Osteocyte (in vitro differentiated cells): Measurements from ENCODE around the gene FOXO1. TPM values are rescaled to one million over a fixed set of nuclear protein-coding genes. Genes with fewer than 3 reads are reported as not detected.
A peak's percentile ranks its signal among the peaks of the same experiment; 100 is the strongest.

Source experiments
- DNase-seq: peaks from one replicate; pipeline ENCODE4 v3.0.0; 2021; ENCODE audit warnings: mixed read lengths; ENCODE audit not compliant: unreplicated experiment; ENCODE audit errors: extremely low spot score
- H3K27ac Mint-ChIP-seq: one replicate; pipeline ENCODE4 v1.8.0; 2021; ENCODE audit warnings: mild to moderate bottlenecking, mixed read lengths; ENCODE audit not compliant: unreplicated experiment
- H3K27me3 Mint-ChIP-seq: one replicate; pipeline ENCODE4 v1.8.0; 2021; ENCODE audit warnings: mixed read lengths; ENCODE audit not compliant: unreplicated experiment
- H3K36me3 Mint-ChIP-seq: one replicate; pipeline ENCODE4 v1.8.0; 2021; ENCODE audit warnings: mixed read lengths; ENCODE audit not compliant: unreplicated experiment
- H3K4me1 Mint-ChIP-seq: one replicate; pipeline ENCODE4 v1.8.0; 2021; ENCODE audit warnings: mixed read lengths; ENCODE audit not compliant: unreplicated experiment
- H3K4me3 Mint-ChIP-seq: one replicate; pipeline ENCODE4 v1.8.0; 2021; ENCODE audit warnings: mild to moderate bottlenecking, moderate library complexity, mixed read lengths; ENCODE audit not compliant: unreplicated experiment
- H3K9me3 Mint-ChIP-seq: one replicate; pipeline ENCODE4 v1.8.0; 2021; ENCODE audit warnings: mixed read lengths; ENCODE audit not compliant: unreplicated experiment
- total RNA-seq: library from RNA; stranded (reverse); gene quantifications from 2 replicates; pipeline ENCODE4 v1.2.1, GENCODE V29; 2021
- TF ChIP-seq, protein P1 (sequence below): fragments of 200-600 bp; sonication (generic); IDR thresholded peaks from 2 replicates; pipeline ENCODE4 v1.5.0; 2021; ENCODE audit warnings: antibody characterized with exemption, mild to moderate bottlenecking, moderate library complexity

FOXO1 gene
- total RNA-seq, 1 donor from 2014 or later: 10.0 TPM

DNA sequence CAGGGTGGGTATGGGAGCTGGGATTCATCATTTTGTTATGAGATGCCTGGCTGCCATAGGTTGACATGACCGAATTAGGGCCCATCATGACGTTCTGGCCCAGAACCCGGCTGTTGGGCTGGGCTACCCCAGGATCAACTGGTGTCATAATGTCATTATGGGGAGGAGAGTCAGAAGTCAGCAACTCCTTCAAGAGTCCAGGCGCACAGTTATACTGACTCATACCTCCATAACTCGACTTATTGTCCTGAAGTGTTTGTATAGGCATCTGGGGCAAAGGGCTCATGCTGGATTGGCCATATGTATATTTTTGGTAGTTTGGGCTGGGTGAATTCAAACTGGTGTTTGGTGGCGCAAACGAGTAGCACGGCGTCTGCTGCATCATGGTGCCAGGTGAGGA, 106.5 kb downstream of the FOXO1 start:
- Mint-ChIP-seq H3K36me3 (peaks cover 5% of the 10 kb centered on the region), H3K27ac (no peak overlapping the region), H3K9me3 (no peaks in the 10 kb centered on the region), H3K4me1 (peaks cover 30% of the 10 kb centered on the region), H3K27me3 (no peaks in the 10 kb centered on the region), H3K4me3 (no peak overlapping the region)
- TF ChIP-seq, protein P1, sequence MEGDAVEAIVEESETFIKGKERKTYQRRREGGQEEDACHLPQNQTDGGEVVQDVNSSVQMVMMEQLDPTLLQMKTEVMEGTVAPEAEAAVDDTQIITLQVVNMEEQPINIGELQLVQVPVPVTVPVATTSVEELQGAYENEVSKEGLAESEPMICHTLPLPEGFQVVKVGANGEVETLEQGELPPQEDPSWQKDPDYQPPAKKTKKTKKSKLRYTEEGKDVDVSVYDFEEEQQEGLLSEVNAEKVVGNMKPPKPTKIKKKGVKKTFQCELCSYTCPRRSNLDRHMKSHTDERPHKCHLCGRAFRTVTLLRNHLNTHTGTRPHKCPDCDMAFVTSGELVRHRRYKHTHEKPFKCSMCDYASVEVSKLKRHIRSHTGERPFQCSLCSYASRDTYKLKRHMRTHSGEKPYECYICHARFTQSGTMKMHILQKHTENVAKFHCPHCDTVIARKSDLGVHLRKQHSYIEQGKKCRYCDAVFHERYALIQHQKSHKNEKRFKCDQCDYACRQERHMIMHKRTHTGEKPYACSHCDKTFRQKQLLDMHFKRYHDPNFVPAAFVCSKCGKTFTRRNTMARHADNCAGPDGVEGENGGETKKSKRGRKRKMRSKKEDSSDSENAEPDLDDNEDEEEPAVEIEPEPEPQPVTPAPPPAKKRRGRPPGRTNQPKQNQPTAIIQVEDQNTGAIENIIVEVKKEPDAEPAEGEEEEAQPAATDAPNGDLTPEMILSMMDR: no peak
- DNase-seq: no peak

DNA sequence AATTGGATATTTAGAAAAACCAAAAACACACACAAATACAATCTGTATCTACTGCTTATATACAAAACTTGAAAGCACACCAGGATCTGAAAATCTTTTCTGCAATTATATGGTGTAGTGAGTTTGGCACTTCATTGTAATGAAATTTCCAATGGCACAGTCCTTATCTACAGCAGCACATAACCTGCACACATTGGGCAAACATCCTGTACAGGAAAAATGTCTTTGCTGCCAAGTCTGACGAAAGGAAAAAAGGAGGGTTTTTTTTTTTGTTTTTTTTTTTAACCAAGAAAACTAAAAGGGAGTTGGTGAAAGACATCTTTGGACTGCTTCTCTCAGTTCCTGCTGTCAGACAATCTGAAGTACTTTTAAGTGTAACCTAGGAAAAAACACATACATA, 107.8 kb downstream of the FOXO1 start:
- DNase-seq: no peak
- peaks cover 5% of the 10 kb centered on the region for H3K36me3 Mint-ChIP-seq
- TF ChIP-seq, protein P1: no peak
- no peak overlapping the region for H3K4me3 Mint-ChIP-seq
- H3K27ac Mint-ChIP-seq: no peak overlapping the region
- H3K9me3 Mint-ChIP-seq: no peaks in the 10 kb centered on the region
- peaks cover 29% of the 10 kb centered on the region for H3K4me1 Mint-ChIP-seq
- H3K27me3 Mint-ChIP-seq: no peaks in the 10 kb centered on the region

DNA sequence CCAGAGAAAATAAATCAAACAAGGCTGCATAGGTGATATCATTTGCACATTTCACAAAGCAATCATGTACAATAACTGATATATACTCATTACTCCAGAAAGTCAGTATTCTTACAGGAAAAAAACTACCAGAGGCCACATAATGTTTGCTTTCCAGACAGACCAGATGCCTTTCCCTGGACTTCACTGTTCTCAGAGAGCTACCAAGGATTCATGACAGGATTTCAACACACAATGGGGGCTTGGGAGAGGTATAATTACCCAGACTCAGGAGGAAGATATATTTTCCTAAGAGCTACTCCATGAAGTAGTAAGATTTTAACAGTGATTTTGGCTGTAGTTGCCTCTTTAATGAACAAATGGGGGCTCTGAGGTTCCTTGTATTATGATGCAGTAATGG, 110.0 kb downstream of the FOXO1 start:
- Mint-ChIP-seq H3K36me3 (peaks cover 5% of the 10 kb centered on the region), H3K9me3 (no peaks in the 10 kb centered on the region), H3K27me3 (no peaks in the 10 kb centered on the region), H3K4me1 (peaks cover 39% of the 10 kb centered on the region), H3K27ac (no peak overlapping the region), H3K4me3 (no peak overlapping the region)
- TF ChIP-seq, protein P1: no peak
- DNase-seq: no peak

DNA sequence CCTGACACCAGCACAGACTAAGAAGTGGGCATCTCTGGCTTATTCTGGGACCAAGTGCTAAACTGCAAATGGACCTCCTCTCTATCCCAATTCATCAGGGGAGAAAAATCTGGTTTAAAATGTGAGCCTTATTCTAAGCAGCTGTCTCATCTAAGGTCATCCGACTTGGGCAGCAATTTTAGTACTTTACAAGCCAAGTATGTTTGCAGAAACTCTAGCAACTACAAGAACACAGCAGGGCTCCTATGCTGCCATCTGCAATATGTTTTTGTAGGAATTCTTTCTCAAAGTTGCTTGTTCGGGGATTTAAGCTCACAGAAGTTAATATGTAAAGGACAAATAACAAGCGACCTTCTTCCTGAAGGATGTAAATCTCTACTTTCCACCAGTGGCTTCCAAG, 113.1 kb downstream of the FOXO1 start:
- Mint-ChIP-seq H3K4me1 (peaks cover 46% of the 10 kb centered on the region), H3K27ac (peak overlapping the region; percentile 75), H3K4me3 (no peak overlapping the region), H3K9me3 (no peaks in the 10 kb centered on the region), H3K27me3 (no peaks in the 10 kb centered on the region), H3K36me3 (peaks cover 2% of the 10 kb centered on the region)
- TF ChIP-seq, protein P1: no peak
- no peak for DNase-seq

DNA sequence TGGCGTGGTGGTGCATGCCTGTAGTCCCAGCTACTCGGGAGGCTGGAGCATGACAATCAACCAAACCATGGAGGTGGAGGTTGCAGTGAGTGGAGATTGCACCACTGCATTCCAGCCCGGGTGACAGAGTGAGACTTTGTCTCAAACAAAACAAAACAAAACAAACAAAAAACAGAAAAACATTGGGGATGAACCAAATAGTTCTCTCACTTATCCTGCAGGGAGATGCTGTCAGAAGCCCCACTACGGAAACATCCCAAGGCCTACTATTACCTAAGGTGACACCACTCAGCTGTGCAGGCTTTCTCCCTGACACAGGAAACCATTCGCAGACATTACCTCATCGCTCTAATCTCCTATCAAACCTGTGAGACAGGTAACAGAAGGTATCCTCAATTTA, 113.5 kb downstream of the FOXO1 start:
- Mint-ChIP-seq H3K36me3 (peaks cover 2% of the 10 kb centered on the region), H3K4me3 (no peak overlapping the region), H3K9me3 (no peaks in the 10 kb centered on the region), H3K4me1 (peaks cover 48% of the 10 kb centered on the region), H3K27me3 (no peaks in the 10 kb centered on the region), H3K27ac (peak overlapping the region; percentile 75)
- no peak for DNase-seq
- TF ChIP-seq, protein P1: no peak
